H9 (cell line): ENCODE measurements around the gene DNAH12. TPM values are rescaled to one million over a fixed set of nuclear protein-coding genes. Genes with fewer than 3 reads are reported as not detected.

Experiments used
- DNase-seq: peaks from one replicate; pipeline ENCODE4 v3.0.0-alpha.2; 2017
- H2AFZ ChIP-seq: one replicate; pipeline ENCODE4 v1.6.1; 2013; ENCODE audit warnings: mild to moderate bottlenecking, low read length, control low read depth, moderate library complexity
- H2AK5ac ChIP-seq: 2 replicates; pipeline ENCODE4 v1.6.1; 2013; ENCODE audit warnings: low read length, control low read depth, mixed read lengths; ENCODE audit not compliant: insufficient read length
- H2BK120ac ChIP-seq: one replicate; pipeline ENCODE4 v1.6.1; 2013; ENCODE audit warnings: low read depth, mild to moderate bottlenecking, low read length, control low read depth, inconsistent platforms; ENCODE audit not compliant: poor library complexity, severe bottlenecking
- H2BK12ac ChIP-seq: 2 replicates; pipeline ENCODE4 v1.6.1; 2013; ENCODE audit warnings: low read length, control low read depth, mixed read lengths, low read depth; ENCODE audit not compliant: insufficient read length
- H2BK15ac ChIP-seq: 2 replicates; pipeline ENCODE4 v1.6.1; 2013; ENCODE audit warnings: low read depth, low read length, control low read depth
- H2BK20ac ChIP-seq: one replicate; pipeline ENCODE4 v1.6.1; 2013; ENCODE audit warnings: low read depth, mild to moderate bottlenecking, low read length, control low read depth, inconsistent platforms; ENCODE audit not compliant: poor library complexity, severe bottlenecking
- H2BK5ac ChIP-seq: 2 replicates; pipeline ENCODE4 v1.6.1; 2013; ENCODE audit warnings: low read length, control low read depth, mixed read lengths; ENCODE audit not compliant: insufficient read length
- H3K14ac ChIP-seq: 2 replicates; pipeline ENCODE4 v1.6.1; 2013; ENCODE audit warnings: low read length, control low read depth; ENCODE audit not compliant: insufficient read depth
- H3K18ac ChIP-seq: 2 replicates; pipeline ENCODE4 v1.6.1; 2013; ENCODE audit warnings: low read depth, mild to moderate bottlenecking, mixed read lengths, low read length, control low read depth; ENCODE audit not compliant: insufficient read length
- H3K23ac ChIP-seq: 2 replicates; pipeline ENCODE4 v1.6.1; 2013; ENCODE audit warnings: low read length, control low read depth, mixed read lengths, low read depth; ENCODE audit not compliant: insufficient read length
- H3K23me2 ChIP-seq: 2 replicates; pipeline ENCODE4 v1.6.1; 2013; ENCODE audit warnings: low read depth, mild to moderate bottlenecking, mixed read lengths, low read length, control low read depth; ENCODE audit not compliant: insufficient read length, poor library complexity, severe bottlenecking
- H3K27ac ChIP-seq: 2 replicates; pipeline ENCODE4 v1.5.1; 2013; ENCODE audit warnings: low read length, control low read depth, mixed read lengths, low read depth; ENCODE audit not compliant: insufficient read length
- H3K27me3 ChIP-seq: 2 replicates; pipeline ENCODE4 v1.6.1; 2013; ENCODE audit warnings: low read length, control low read depth, inconsistent platforms; ENCODE audit not compliant: insufficient read depth
- H3K4ac ChIP-seq: 2 replicates; pipeline ENCODE4 v1.6.1; 2013; ENCODE audit warnings: low read depth, mild to moderate bottlenecking, control low read depth, inconsistent platforms, low read length, moderate library complexity
- H3K4me1 ChIP-seq: 2 replicates; pipeline ENCODE4 v1.6.1; 2013; ENCODE audit warnings: low read length, control low read depth, inconsistent platforms; ENCODE audit not compliant: insufficient read depth
- H3K4me2 ChIP-seq: 2 replicates; pipeline ENCODE4 v1.6.1; 2013; ENCODE audit warnings: low read length, control low read depth, mixed read lengths; ENCODE audit not compliant: insufficient read length, insufficient read depth
- H3K56ac ChIP-seq: 2 replicates; pipeline ENCODE4 v1.6.1; 2013; ENCODE audit warnings: low read depth, mild to moderate bottlenecking, mixed read lengths, low read length, control low read depth; ENCODE audit not compliant: insufficient read length
- H3K79me1 ChIP-seq: 2 replicates; pipeline ENCODE4 v1.6.1; 2013; ENCODE audit warnings: low read depth, mild to moderate bottlenecking, moderate library complexity, low read length, control low read depth, inconsistent platforms; ENCODE audit not compliant: insufficient read depth, poor library complexity, severe bottlenecking
- H3K79me2 ChIP-seq: 2 replicates; pipeline ENCODE4 v1.6.1; 2013; ENCODE audit warnings: low read length, control low read depth, inconsistent platforms; ENCODE audit not compliant: insufficient read depth
- H3K9ac ChIP-seq: 2 replicates; pipeline ENCODE4 v1.6.1; 2013; ENCODE audit warnings: low read length, control low read depth, mixed read lengths; ENCODE audit not compliant: insufficient read length; ENCODE audit errors: extremely low read depth
- H3K9me3 ChIP-seq: one replicate; pipeline ENCODE4 v1.6.1; 2013; ENCODE audit warnings: low read depth, low read length, inconsistent platforms; ENCODE audit not compliant: control insufficient read depth
- H3T11ph ChIP-seq: one replicate; pipeline ENCODE4 v1.6.1; 2013; ENCODE audit warnings: mild to moderate bottlenecking, low read length, control low read depth, inconsistent platforms
- H4K20me1 ChIP-seq: one replicate; pipeline ENCODE4 v1.6.1; 2013; ENCODE audit not compliant: control insufficient read depth, insufficient read length, insufficient read depth
- H4K5ac ChIP-seq: 2 replicates; pipeline ENCODE4 v1.6.1; 2013; ENCODE audit warnings: low read depth, mild to moderate bottlenecking, mixed read lengths, low read length, control low read depth; ENCODE audit not compliant: insufficient read length
- H4K8ac ChIP-seq: replicated peaks from 2 replicates; pipeline ENCODE4 v1.6.1; 2013; ENCODE audit warnings: low read length, control low read depth, mixed read lengths, low read depth; ENCODE audit not compliant: insufficient read length
- H4K91ac ChIP-seq: 2 replicates; pipeline ENCODE4 v1.6.1; 2013; ENCODE audit warnings: low read depth, mild to moderate bottlenecking, moderate library complexity, mixed read lengths, low read length, control low read depth; ENCODE audit not compliant: insufficient read length
- H3K27ac Mint-ChIP-seq, 3 experiments: 2 replicates in 2 of 3; 3 replicates in 1 of 3; pipeline ENCODE4 v1.8.0; 2020 to 2021; ENCODE audit warnings: mixed read lengths in 3 of 3, mild to moderate bottlenecking in 1 of 3, moderate library complexity in 1 of 3
- H3K27me3 Mint-ChIP-seq: 2 replicates; pipeline ENCODE4 v1.8.0; 2021; ENCODE audit warnings: low read depth, mild to moderate bottlenecking, moderate library complexity, mixed read lengths
- H3K36me3 Mint-ChIP-seq, 3 experiments: 2 replicates in 2 of 3; 3 replicates in 1 of 3; pipeline ENCODE4 v1.8.0; 2020 to 2021; ENCODE audit warnings: low read depth in 3 of 3, mixed read lengths in 3 of 3; ENCODE audit not compliant: insufficient read depth in 1 of 3
- H3K4me1 Mint-ChIP-seq, 2 experiments: 2 replicates each; pipeline ENCODE4 v1.8.0; 2020; ENCODE audit warnings: mixed read lengths in 2 of 2
- H3K4me3 Mint-ChIP-seq, 2 experiments: 2 replicates in 1 of 2; 3 replicates in 1 of 2; pipeline ENCODE4 v1.8.0; 2020 to 2021; ENCODE audit warnings: mild to moderate bottlenecking in 2 of 2, mixed read lengths in 2 of 2, moderate library complexity in 1 of 2
- H3K9me3 Mint-ChIP-seq, 2 experiments: 2 replicates in 1 of 2; 3 replicates in 1 of 2; pipeline ENCODE4 v1.8.0; 2020; ENCODE audit warnings: mild to moderate bottlenecking in 2 of 2, mixed read lengths in 2 of 2, moderate library complexity in 1 of 2
- WGBS: extraction: QIAGEN DNeasy Blood & Tissue Kit; methylation state at CpG from one replicate; pipeline ENCODE4 v1.1.7; 2013; ENCODE audit warnings: missing lambda C conversion rate, low lambda C conversion rate, mixed read lengths; ENCODE audit not compliant: insufficient read length; ENCODE audit errors: extremely low coverage; 5-methylcytosine and 5-hydroxymethylcytosine counted together
- total RNA-seq: library from RNA; stranded (reverse); gene quantifications from 2 replicates; pipeline ENCODE4 v1.2.1, GENCODE V29; 2021
- TF ChIP-seq, protein P1 (sequence below): fragments of 200-600 bp; sonication (generic); conservative IDR thresholded peaks from 3 replicates; pipeline ENCODE4 v1.8.0; 2021; ENCODE audit warnings: antibody characterized with exemption, mild to moderate bottlenecking

DNAH12 gene
- total RNA-seq, 1 experiment from 2014 or later: not detected

- Mint-ChIP-seq H3K9me3 (no peaks in the 10 kb centered on the region), H3K27ac (no peak overlapping the region; a peak in 1 of 7 replicates), H3K27me3 (no peaks in the 10 kb centered on the region), H3K4me1 (no peaks in the 10 kb centered on the region), H3K4me3 (no peak overlapping the region), H3K36me3 (no peaks in the 10 kb centered on the region)
- Histone ChIP-seq H3K56ac (no peak overlapping the region), H3K4ac (no peak overlapping the region), H3K9me3 (no peaks in the 10 kb centered on the region), H2BK12ac (no peak overlapping the region), H3K79me2 (no peaks in the 10 kb centered on the region), H4K20me1 (no peaks in the 10 kb centered on the region), H2BK5ac (no peak overlapping the region), H3K79me1 (no peaks in the 10 kb centered on the region), H4K5ac (no peak overlapping the region), H2BK15ac (no peak overlapping the region), H3K27ac (no peak overlapping the region), H3K23me2 (no peaks in the 10 kb centered on the region), H2AK5ac (no peak overlapping the region), H3K4me2 (no peak overlapping the region), H2BK120ac (no peak overlapping the region), H3K9ac (no peak overlapping the region), H3K18ac (no peak overlapping the region), H3T11ph (no peak overlapping the region), H2AFZ (no peak overlapping the region), H2BK20ac (no peak overlapping the region), H4K8ac (no peak overlapping the region), H4K91ac (no peak overlapping the region), H3K27me3 (no peaks in the 10 kb centered on the region), H3K23ac (no peak overlapping the region), H3K4me1 (no peaks in the 10 kb centered on the region), H3K14ac (no peak overlapping the region)
- no CpG with 5 or more reads among the region's 1 CpG for WGBS
- TF ChIP-seq, protein P1, sequence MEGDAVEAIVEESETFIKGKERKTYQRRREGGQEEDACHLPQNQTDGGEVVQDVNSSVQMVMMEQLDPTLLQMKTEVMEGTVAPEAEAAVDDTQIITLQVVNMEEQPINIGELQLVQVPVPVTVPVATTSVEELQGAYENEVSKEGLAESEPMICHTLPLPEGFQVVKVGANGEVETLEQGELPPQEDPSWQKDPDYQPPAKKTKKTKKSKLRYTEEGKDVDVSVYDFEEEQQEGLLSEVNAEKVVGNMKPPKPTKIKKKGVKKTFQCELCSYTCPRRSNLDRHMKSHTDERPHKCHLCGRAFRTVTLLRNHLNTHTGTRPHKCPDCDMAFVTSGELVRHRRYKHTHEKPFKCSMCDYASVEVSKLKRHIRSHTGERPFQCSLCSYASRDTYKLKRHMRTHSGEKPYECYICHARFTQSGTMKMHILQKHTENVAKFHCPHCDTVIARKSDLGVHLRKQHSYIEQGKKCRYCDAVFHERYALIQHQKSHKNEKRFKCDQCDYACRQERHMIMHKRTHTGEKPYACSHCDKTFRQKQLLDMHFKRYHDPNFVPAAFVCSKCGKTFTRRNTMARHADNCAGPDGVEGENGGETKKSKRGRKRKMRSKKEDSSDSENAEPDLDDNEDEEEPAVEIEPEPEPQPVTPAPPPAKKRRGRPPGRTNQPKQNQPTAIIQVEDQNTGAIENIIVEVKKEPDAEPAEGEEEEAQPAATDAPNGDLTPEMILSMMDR: no peak
- DNase-seq: no peak
Observed at GRCh38 chr3:57354768-57355167, 189.4 kb downstream of the DNAH12 start.
